ENCODE measurements around the gene ATP6V0C.

ATP6V0C gene

DNA sequence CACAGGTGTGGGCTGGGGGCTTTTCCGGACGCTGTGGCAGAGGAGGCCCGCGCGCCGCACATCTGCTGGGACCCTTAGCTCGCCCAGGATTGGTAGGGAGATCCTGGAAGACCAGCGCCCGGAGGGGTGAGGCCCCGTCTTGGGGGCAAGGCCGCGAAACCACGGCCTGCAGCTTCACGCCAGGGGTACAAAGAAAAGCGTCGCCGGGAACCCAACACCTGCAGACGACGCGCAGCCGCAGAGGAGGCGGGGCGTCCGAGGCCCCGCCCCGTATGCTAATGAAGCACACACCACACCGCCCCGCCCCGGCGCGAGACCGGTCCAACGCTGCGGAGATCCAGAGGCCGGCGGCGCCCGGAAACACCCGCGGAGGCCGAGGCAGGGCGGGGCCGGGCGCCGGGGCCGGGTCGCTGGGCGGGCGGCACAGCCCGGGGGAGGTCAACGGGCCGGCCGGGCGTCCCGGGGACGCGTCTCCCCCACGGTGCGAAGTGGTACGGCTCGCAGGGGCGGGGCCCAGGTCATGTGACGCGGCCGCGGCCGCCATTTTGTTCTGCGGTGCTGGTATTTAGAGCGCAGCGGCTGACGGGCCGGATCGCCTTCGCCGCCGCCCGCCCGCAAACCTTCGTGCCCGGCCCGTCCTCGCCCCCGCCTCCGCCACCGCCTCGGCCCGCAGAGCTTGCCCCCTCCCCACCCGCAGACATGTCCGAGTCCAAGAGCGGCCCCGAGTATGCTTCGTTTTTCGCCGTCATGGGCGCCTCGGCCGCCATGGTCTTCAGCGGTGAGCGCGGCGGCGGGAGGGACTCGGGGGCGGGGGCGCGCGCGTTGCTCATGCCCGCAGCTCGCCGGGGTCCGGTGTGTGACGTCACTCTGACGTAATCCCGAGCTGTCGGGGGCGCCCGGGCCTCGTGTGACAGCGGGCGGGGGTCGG, at the start of gene ATP6V0C:
ATP6V0C (plus strand) TSS at position 548 of the 928 bp plus-strand sequence; CDS start at position 700, 152 bp downstream.
- Mint-ChIP-seq H3K27ac (peak within 1 kb of the TSS; percentile 94 to 99), H3K4me1 (peaks cover 65% of the 10 kb centered on the region), H3K4me3 (peak within 1 kb of the TSS; percentile 95 to 96), H3K27me3 (no peaks in the 10 kb centered on the region), H3K9me3 (no peaks in the 10 kb centered on the region)
- DNase-seq (peak; percentile 91 to 93), ATAC-seq (peak; percentile 89)

DNA sequence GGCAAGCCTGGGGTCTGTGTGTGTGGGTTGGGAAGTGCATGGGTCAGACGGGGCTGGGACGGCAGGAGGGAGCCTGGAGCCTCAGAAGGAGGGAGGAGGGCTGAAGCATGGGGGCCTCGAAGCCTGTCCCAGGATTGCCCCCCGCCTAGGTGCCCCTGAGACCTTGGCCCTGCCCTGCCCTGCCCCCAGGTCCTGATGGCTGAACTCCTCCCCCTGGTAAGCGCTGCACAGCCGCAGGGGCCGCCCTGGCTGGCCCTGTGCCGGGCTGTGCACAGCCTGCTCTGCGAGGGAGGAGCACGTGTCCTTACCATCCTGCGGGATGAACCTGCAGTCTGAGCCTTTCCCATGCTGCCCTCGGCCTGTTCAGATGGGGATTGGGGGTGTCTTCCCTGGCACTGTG, 49.4 kb upstream of the ATP6V0C start:
- Mint-ChIP-seq H3K4me3 (no peak overlapping the region), H3K27ac (no peak overlapping the region), H3K27me3 (peaks cover 27% of the 10 kb centered on the region)

DNA sequence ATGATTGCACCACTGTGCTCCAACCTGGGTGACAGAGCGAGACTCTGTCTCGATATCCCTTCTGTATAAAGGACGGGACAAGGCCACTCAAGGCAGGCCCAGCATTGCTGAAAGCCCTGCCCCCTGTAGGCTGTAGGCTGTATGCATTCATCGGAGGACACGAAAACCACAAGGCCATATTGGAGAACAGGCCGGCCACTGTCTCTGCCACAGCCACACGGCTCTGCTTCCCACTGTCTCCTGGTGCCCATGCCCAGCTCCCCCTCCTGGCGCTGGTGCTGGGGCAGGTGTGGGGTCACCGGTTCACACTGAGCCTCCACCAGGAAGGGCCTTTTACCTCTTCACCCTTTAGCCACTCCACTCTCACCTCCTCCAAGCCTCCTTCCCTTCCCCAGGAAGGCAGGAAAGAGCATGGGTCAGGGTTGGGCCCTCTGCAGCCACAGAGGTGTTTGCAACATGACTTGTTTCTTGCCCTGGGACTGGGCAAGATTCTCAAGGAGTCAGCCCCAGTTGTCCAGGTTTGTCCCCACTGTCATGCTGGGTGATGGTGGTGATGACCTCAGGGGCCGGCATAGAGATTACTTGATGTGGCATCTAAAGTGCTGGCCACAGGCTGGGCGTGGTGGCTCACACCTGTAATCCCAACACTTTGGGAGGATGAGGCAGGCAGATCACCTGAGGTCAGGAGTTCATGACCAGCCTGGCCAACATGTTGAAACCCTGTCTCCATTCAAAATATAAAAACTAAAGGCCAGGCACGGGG, 47.9 kb upstream of the ATP6V0C start:
- no peak overlapping the region for H3K27ac Mint-ChIP-seq

More for the DNA sequence above, 49.4 kb upstream of the ATP6V0C start:
- Mint-ChIP-seq H3K9me3 (no peaks in the 10 kb centered on the region), H3K4me1 (peaks cover 39% of the 10 kb centered on the region)
- DNase-seq (no peak), ATAC-seq (no peak)

DNA sequence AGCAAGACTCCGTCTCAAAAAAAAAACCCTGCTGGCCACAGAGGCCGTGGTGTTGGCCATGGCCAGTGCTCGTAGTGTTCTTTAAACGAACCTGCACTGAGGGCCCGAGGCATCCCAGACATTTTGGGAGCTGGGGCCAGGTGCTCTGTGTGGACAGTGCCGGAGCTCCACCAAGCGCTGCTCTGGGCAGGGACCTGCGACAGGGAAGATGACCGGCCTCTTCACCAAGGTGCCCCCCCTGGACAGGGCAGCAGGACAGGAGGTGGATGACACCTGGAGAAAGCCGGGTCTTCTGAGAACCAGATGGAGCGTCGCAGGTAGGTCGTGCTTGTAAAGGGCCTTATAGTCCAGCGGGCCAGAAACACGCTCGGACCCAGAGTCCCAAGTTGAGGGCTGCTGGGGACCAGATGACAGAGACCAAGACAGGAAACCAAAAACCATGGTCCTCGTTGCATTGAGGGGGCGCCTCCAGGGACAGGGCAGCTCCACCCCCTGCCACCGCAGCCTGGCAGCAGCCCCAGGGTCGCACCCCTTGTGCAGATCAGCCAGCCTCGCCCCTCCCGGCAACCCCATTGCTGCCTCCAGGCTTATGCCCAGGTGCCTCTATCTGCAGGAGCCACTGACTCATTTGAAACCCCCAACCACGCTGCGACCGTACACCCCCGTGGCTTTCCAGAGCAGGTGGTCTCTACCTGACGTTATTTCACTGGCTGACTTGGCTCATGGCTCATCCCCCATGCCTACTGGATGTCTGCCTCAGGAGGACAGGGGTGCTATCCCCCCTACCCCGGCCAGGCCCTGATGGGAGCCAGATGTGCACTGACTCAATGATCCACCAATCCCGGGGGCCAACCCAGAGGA, 46.9 kb upstream of the ATP6V0C start:
- Mint-ChIP-seq H3K27ac (no peak overlapping the region), H3K27me3 (peaks cover 45% of the 10 kb centered on the region)

More for the DNA sequence above, 47.9 kb upstream of the ATP6V0C start:
- DNase-seq: no peak
- Mint-ChIP-seq H3K4me1 (peaks cover 46% of the 10 kb centered on the region), H3K9me3 (no peaks in the 10 kb centered on the region), H3K4me3 (no peak overlapping the region), H3K27me3 (peaks cover 41% of the 10 kb centered on the region)
- ATAC-seq: no peak

DNA sequence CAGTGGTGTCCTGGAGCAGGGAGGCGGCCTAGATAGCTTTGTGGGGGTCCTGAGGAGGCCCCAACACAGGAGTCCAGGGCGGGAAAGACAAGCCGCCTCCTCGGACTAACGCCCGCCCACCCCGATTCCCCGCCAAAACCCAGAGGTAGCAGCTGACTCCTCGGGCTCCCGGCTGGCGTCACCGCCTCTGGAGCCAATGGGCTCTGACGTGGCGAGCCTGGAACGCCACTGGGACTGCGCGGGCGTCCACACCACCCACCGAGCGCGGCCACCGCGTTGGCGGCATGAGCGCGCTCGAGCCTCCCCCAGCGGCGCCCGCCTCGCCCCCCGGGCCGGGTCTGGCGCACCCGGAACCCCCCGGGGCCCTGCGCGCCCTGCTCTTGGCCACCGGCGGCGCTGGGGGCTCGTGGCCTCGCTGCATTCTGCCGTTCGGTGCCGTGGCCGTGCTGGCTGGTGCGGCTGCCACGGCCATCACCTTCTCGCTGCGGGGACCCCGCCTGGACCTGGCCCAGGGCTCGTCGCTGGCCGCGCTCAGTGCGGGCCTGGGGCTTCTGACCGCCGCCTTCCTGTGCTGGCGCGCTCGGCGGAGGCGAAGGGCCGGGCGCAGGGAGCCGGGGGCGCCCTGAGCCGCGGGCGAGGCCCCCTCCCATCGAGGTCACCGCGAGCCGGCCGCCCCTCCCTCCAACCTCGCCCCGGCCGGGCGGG, 46.1 kb upstream of the ATP6V0C start:
- H3K4me3 Mint-ChIP-seq: peak overlapping the region; percentile 61 to 80

More for the DNA sequence above, 46.9 kb upstream of the ATP6V0C start:
- Mint-ChIP-seq H3K9me3 (no peaks in the 10 kb centered on the region), H3K4me3 (peak overlapping the region in 1 of 2 donors; percentile 64), H3K4me1 (peaks cover 41% of the 10 kb centered on the region)
- DNase-seq (no peak), ATAC-seq (no peak)

DNA sequence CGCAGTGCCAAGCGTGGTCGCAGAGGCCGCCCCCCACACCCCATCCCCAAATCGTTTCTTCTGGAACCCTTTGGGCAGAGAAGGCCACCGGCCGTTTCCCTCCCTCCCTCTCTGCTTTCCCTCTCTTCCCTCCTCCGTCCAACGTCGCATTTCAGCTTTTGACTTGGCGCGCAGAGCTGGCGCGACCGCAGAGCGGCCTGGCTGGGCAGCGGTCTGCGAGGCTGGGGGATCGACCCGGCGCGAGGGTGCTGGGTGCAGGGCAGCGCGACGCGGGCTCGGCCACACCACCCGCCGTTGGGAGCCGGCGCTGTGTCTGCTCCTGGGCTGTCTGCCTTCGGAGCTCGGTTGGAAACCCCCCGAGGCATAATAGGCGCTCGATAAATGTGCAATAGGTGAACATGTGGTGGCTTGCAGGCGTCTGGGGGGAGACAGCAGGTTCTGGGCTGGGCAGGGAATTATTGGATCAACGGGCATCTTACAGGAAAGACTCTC, 45.5 kb upstream of the ATP6V0C start:
- peaks cover 58% of the 10 kb centered on the region for H3K27me3 Mint-ChIP-seq

More for the DNA sequence above, 46.1 kb upstream of the ATP6V0C start:
- ATAC-seq (peak; percentile 36), DNase-seq (no peak)
- Mint-ChIP-seq H3K4me1 (peaks cover 42% of the 10 kb centered on the region), H3K27me3 (peaks cover 52% of the 10 kb centered on the region), H3K27ac (no peak overlapping the region), H3K9me3 (no peaks in the 10 kb centered on the region)

DNA sequence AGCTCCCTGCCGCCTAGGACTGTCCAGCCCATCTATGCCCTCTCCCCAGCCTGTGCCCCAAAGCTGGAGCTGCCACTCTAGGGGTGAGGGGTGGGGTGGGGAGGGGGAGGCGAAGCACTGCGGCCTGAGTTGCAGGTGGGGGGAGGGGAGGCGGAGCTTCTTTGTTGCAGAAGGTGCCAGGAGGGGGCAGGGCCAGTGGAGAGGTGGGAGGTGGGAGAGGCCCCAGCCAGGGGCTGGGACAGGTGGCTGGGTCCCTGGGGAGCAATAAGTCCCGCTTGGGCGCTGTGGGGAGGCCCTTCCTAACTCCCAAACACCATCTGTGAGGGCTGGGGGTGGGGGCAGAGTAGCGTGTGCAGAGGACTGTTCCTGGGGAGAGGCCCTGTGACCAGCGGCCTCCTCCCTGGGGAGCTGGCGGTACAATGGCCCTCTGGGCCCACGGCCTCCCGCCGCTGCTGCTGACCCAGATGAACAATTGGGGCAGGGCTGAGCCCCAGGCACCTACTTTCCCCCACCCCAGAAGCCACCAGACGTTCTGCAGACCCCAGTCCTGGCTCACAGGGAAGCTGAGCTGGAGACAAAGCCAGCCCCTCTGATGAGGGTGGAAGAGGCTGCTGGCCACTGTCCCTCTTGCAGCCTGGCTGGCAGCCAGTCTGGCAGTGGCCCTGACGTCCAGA, 44.9 kb upstream of the ATP6V0C start:
- Mint-ChIP-seq H3K27me3 (peaks cover 61% of the 10 kb centered on the region), H3K4me3 (peak overlapping the region; percentile 61 to 80), H3K9me3 (no peaks in the 10 kb centered on the region), H3K27ac (no peak overlapping the region), H3K4me1 (peaks cover 52% of the 10 kb centered on the region)
- ATAC-seq (peak; percentile 13), DNase-seq (no peak)

More for the DNA sequence above, 45.5 kb upstream of the ATP6V0C start:
- H3K4me1 Mint-ChIP-seq: peaks cover 48% of the 10 kb centered on the region
- peak overlapping the region; percentile 61 to 80 for H3K4me3 Mint-ChIP-seq
- no peak overlapping the region for H3K27ac Mint-ChIP-seq
- H3K9me3 Mint-ChIP-seq: no peaks in the 10 kb centered on the region
- DNase-seq (no peak), ATAC-seq (peak; percentile 52)

DNA sequence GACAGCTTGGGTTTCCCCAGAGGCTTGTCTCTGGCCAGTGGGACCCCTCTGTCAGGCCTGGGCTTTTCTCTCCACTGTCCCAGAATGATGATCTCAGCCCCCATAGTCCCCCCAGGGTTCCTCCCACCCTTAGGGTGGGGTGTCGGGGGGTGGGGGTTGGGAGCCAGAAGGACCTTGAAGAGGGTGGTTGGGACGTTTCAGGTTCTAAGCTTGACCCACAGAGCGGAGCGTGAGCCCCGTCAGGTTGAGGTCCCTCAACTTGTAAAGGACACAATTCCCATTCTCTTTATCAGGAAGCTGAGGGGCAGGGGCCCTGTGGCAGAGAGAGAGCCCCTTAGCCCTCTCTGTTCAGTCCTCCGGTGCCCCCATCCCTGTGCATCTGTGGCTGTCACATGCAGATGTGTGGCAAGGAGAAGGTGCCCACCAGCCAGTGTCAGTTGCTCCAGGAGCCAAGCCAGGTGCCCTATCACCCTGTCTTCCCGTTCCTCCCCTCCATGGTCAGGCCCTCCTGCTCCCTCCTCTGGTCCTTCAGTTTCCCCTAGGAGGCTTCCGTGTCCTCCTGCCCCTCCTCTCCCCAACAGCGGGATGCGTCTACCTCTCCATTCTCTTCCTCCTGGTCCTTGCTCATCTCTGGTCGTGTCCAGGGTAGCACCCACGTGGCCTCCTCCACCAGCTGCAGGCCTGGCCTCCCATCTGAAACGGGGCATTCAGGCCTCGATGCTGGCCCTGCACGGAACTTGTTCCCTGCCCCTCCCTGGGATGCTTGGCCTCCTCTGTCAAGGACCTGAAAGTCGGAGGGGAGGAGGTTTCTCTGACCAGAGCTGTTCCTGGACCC, 44.1 kb upstream of the ATP6V0C start:
- DNase-seq: no peak
- Mint-ChIP-seq H3K4me1 (peaks cover 52% of the 10 kb centered on the region), H3K27ac (no peak overlapping the region), H3K4me3 (peak overlapping the region in 1 of 2 donors; percentile 44), H3K9me3 (no peaks in the 10 kb centered on the region), H3K27me3 (peaks cover 61% of the 10 kb centered on the region)
- no peak for ATAC-seq

DNA sequence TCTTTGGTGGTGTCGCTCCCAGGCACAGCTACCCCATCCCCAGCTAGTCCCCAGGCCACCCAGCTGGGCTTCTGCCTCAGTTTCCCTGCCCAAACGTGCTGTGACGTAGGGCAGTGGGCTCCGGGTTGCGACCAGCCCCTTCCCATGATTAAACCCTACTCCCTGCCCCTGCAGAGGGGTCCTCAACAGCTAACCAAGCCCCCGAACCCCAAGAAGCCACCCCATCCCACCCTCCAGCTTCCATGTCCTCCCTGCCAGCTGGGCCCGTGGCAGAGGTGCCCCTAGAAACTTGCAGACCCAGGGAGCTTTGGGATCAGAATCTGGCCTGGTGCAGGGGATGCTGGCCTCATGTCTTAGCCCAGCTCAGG, 43.5 kb upstream of the ATP6V0C start:
- H3K27me3 Mint-ChIP-seq: peaks cover 61% of the 10 kb centered on the region
- DNase-seq (no peak), ATAC-seq (no peak)
- H3K27ac Mint-ChIP-seq: no peak overlapping the region
- peaks cover 52% of the 10 kb centered on the region for H3K4me1 Mint-ChIP-seq
- no peaks in the 10 kb centered on the region for H3K9me3 Mint-ChIP-seq
- H3K4me3 Mint-ChIP-seq: peak overlapping the region in 1 of 2 donors; percentile 44

DNA sequence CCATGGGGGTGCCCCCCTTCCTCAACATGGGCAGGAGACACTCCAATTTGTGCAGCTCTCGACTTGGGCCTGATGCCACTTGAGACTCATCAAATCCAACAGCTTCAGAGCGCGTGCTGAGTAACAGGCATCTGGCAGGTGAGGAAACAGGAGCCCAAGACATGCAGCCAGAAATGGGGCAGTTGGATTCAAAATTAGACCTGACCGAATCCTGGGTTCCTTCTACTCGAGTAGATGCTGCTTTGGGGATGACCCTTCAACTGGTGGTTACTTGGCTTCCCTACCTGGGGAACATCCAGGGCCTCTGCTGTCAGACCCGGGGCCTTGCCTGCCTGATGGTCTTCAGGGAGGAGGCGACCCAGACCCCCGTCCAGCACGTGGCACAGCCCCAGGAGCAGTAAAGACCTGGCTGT, 43.1 kb upstream of the ATP6V0C start:
- peaks cover 61% of the 10 kb centered on the region for H3K27me3 Mint-ChIP-seq
- ATAC-seq (no peak), DNase-seq (no peak)
- H3K27ac Mint-ChIP-seq: no peak overlapping the region
- no peak overlapping the region for H3K4me3 Mint-ChIP-seq
- peaks cover 52% of the 10 kb centered on the region for H3K4me1 Mint-ChIP-seq
- H3K9me3 Mint-ChIP-seq: no peaks in the 10 kb centered on the region

DNA sequence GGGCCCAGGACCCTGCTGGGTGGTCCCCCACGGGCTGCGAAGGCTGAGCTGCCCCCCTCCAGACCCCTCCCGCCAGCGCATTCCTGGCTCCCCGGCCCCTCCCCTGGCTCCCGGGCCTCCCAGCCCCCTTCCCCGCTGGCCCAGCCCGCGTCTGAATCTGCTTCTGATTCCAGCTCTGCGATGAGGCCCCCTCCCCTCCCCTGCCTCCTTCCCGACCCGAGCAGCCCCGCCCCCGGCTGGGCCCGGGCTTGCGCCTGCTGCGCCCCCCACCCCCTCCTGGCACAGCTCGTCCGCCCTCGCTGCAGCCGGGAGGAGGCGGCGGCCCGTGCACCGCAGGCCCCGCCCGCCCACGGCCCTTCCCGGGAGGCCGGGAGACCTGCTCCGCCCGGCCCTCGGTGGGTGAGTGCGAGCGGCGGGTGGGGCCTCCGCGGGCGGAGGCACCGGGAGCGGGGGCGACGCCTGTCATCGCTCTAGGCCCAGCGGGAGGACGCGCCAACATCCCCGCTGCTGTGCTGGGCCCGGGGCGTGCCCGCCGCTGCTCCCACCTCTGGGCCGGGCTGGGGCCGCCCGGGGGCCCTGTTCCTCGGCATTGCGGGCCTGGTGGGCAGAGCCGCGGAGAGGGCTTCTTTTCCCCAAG, 42.6 kb upstream of the ATP6V0C start, which contains the start of gene NTN3:
NTN3 (plus strand) TSS at position 282 of the 637 bp plus-strand sequence. CDS start 405 bp downstream, outside the sequence.
- Mint-ChIP-seq H3K27me3 (peaks cover 61% of the 10 kb centered on the region), H3K9me3 (no peaks in the 10 kb centered on the region), H3K27ac (no peak within 1 kb of the TSS), H3K4me3 (peak within 1 kb of the TSS in 1 of 2 donors; percentile 63), H3K4me1 (peaks cover 57% of the 10 kb centered on the region)
- ATAC-seq: no peak
- DNase-seq: no peak

DNA sequence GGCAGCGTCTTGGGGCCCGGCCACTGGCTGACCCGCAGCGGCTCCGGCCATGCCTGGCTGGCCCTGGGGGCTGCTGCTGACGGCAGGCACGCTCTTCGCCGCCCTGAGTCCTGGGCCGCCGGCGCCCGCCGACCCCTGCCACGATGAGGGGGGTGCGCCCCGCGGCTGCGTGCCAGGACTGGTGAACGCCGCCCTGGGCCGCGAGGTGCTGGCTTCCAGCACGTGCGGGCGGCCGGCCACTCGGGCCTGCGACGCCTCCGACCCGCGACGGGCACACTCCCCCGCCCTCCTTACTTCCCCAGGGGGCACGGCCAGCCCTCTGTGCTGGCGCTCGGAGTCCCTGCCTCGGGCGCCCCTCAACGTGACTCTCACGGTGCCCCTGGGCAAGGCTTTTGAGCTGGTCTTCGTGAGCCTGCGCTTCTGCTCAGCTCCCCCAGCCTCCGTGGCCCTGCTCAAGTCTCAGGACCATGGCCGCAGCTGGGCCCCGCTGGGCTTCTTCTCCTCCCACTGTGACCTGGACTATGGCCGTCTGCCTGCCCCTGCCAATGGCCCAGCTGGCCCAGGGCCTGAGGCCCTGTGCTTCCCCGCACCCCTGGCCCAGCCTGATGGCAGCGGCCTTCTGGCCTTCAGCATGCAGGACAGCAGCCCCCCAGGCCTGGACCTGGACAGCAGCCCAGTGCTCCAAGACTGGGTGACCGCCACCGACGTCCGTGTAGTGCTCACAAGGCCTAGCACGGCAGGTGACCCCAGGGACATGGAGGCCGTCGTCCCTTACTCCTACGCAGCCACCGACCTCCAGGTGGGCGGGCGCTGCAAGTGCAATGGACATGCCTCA, 41.9 kb upstream of the ATP6V0C start:
- Mint-ChIP-seq H3K27me3 (peaks cover 57% of the 10 kb centered on the region), H3K9me3 (no peaks in the 10 kb centered on the region), H3K4me1 (peaks cover 64% of the 10 kb centered on the region), H3K27ac (no peak overlapping the region), H3K4me3 (peak overlapping the region in 1 of 2 donors; percentile 63)
- ATAC-seq (no peak), DNase-seq (no peak)
